Transverse colon (tissue), 4 donors: ENCODE measurements around the gene FAM171A2. TPM values are rescaled to one million over a fixed set of nuclear protein-coding genes. Genes with fewer than 3 reads are reported as not detected.
"Not testable (repeated sequence)": the region's sequence is repeated elsewhere in the genome, so short reads cannot be mapped to it uniquely, and the experiment has no call there.

ENCODE experiments used
- DNase-seq: peaks from one replicate; pipeline ENCODE4 v3.0.0-alpha.2; 2019
- H3K27ac ChIP-seq, 4 donors: fragments of 200-600 bp; sonication (generic); 2 replicates each; pipeline ENCODE4 v1.5.1; 2016 to 2018; ENCODE audit warnings: inconsistent platforms in 4 of 4
- H3K27me3 ChIP-seq: fragments of 200-600 bp; sonication (generic); 2 replicates; pipeline ENCODE4 v1.5.1; 2017; ENCODE audit warnings: inconsistent platforms
- H3K36me3 ChIP-seq, 4 donors: fragments of 200-600 bp; sonication (generic); 2 replicates each; pipeline ENCODE4 v1.5.1; 2017 to 2019; ENCODE audit warnings: inconsistent platforms in 4 of 4
- H3K4me1 ChIP-seq, 4 donors: fragments of 200-600 bp; sonication (generic); 2 replicates each; pipeline ENCODE4 v1.5.1; 2017 to 2020; ENCODE audit warnings: inconsistent platforms in 4 of 4
- H3K4me3 ChIP-seq, 4 donors: fragments of 200-600 bp; sonication (generic); 1 replicate in 1 of 4; 2 replicates in 3 of 4; pipeline versions ENCODE4 v1.5.1 to v1.6.1; 2017 to 2019; ENCODE audit warnings: inconsistent platforms in 4 of 4
- H3K9me3 ChIP-seq, 2 donors: fragments of 200-600 bp; sonication (generic); 2 replicates each; pipeline ENCODE4 v1.5.1; 2017 to 2019; ENCODE audit warnings: inconsistent platforms in 2 of 2
- EP300 ChIP-seq: sonication (generic); formaldehyde crosslinking; IDR thresholded peaks from one replicate; pipeline ENCODE4 v1.6.1; 2017; ENCODE audit warnings: antibody characterized with exemption, low read depth
- POLR2A ChIP-seq: fragments of 450-650 bp; IDR thresholded peaks from one replicate; pipeline ENCODE4 v1.6.1; 2016; ENCODE audit warnings: antibody characterized with exemption, mild to moderate bottlenecking, moderate library complexity
- POLR2AphosphoS5 ChIP-seq, 3 donors: sonication (generic); formaldehyde crosslinking; IDR thresholded peaks; one replicate each; pipeline ENCODE4 v1.6.1; 2016; ENCODE audit warnings: antibody characterized with exemption in 3 of 3
- WGBS, 2 donors: methylation state at CpG; one replicate each; pipeline ENCODE4 v1.1.5; 2018; ENCODE audit warnings: low coverage in 1 of 2; 5-methylcytosine and 5-hydroxymethylcytosine counted together
- in situ Hi-C, 4 donors: fragments of 200-750 bp; cut with MboI; loops; one replicate each; pipeline versions ENCODE4 v1.15.0 to v1.15.1; 2017; ENCODE audit warnings: low sequenced_read_pairs in 3 of 4, low pct_ligation_motif_present in 1 of 4, low pct_unique_long_range_greater_than_20kb in 1 of 4
- intact Hi-C: fragments of 100-400 bp; cut with DNase I; formaldehyde crosslinking; loops from one replicate; pipeline ENCODE4 v1.15.1; 2023; ENCODE audit warnings: low total_unique reads
- total RNA-seq, 4 donors: library from RNA; depleted of rRNA; stranded (reverse); fragments of >200 nt; gene quantifications; one replicate each; pipeline ENCODE4 v1.1.0, GENCODE V29; 2016
- TF ChIP-seq, protein P1 (sequence below), 5 experiments: fragments of 200-600 bp in 3 of 5; fragments of 450-650 bp in 2 of 5; sonication (generic) in 3 of 5; IDR thresholded peaks; 1 replicate in 2 of 5; 2 replicates in 3 of 5; pipeline ENCODE4 v1.5.1; 2016 to 2017; ENCODE audit warnings: antibody characterized with exemption in 5 of 5, inconsistent platforms in 3 of 5, mild to moderate bottlenecking in 2 of 5, moderate library complexity in 1 of 5

The FAM171A2 gene
- total RNA-seq, 4 donors from 2014 or later = 0.14 to 7.9 (median 0.95) TPM; not detected in 1

DNA sequence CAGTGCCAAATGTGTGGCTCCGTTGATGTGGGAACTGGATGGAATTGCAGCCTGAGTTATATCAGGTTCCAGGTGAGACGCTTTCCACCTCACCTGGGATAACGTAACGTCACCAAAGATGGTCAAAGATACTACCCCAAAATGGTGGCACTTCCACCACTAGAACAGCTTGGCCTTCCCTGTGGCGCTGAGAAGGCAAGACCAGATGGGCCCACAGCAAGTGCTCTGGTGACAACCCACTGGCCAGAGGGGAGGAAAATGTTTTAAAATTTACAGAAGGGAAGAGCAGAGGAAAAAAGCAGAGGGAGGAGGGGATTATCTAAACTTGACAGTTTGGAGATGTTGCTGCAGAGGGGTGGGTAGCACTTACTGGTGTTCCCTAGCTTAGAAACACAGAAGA, 33.3 kb upstream of the FAM171A2 start:
- intact Hi-C loops = no loop called here
- H3K4me1 ChIP-seq = no peaks in the 10 kb centered on the region
- DNase-seq = no peak
- TF ChIP-seq EP300 (no peak), POLR2A (no peak), POLR2AphosphoS5 (IDR thresholded peaks at IDR 0.05) (no peak)
- TF ChIP-seq, protein P1, sequence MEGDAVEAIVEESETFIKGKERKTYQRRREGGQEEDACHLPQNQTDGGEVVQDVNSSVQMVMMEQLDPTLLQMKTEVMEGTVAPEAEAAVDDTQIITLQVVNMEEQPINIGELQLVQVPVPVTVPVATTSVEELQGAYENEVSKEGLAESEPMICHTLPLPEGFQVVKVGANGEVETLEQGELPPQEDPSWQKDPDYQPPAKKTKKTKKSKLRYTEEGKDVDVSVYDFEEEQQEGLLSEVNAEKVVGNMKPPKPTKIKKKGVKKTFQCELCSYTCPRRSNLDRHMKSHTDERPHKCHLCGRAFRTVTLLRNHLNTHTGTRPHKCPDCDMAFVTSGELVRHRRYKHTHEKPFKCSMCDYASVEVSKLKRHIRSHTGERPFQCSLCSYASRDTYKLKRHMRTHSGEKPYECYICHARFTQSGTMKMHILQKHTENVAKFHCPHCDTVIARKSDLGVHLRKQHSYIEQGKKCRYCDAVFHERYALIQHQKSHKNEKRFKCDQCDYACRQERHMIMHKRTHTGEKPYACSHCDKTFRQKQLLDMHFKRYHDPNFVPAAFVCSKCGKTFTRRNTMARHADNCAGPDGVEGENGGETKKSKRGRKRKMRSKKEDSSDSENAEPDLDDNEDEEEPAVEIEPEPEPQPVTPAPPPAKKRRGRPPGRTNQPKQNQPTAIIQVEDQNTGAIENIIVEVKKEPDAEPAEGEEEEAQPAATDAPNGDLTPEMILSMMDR (IDR thresholded peaks at IDR 0.05) = no peak
- H3K9me3 ChIP-seq = no peaks in the 10 kb centered on the region
- WGBS, 2 donors = 90 to 92% methylated on average over 3 to 5 of the region's 5 CpGs
- in situ Hi-C loops = loop anchor here in 1 of 4 donors (25.0 kb wide), 1 partner anchor 115 kb away; the partner anchor contains the start of gene GPATCH8
- no peak overlapping the region for H3K4me3 ChIP-seq
- H3K27me3 ChIP-seq = no peaks in the 10 kb centered on the region
- peaks cover 0 to 27% (median 8%) of the 10 kb centered on the region in 4 donors for H3K36me3 ChIP-seq
- no peak overlapping the region for H3K27ac ChIP-seq

DNA sequence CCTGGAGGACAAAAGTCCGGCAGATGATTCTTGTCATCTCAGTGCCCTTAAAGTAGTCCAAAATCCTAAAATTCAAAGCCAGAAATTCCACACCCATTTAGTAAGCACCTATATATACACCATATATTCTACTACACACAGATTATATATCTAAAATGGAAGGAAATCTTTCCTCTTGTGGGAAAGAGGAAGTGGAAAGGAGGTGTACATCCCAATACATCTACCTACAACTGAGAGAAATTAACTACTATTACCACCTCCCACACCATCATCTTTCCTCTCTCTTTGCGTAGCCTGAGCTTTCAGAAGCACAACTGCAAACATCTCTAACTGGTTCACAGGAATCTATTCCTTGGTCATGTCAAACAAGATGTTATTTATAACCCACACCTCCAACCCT, 31.2 kb upstream of the FAM171A2 start:
- no peak for DNase-seq
- Histone ChIP-seq H3K9me3 (no peaks in the 10 kb centered on the region), H3K27ac (no peak overlapping the region), H3K36me3 (peaks cover 0 to 9% (median 0%) of the 10 kb centered on the region in 4 donors), H3K27me3 (no peaks in the 10 kb centered on the region), H3K4me1 (no peaks in the 10 kb centered on the region), H3K4me3 (no peak overlapping the region)
- in situ Hi-C loops (loop anchor here in 1 of 4 donors (25.0 kb wide), 1 partner anchor 117 kb away; the partner anchor contains the start of gene GPATCH8), intact Hi-C loops (no loop called here)
- 83 to 95% methylated on average over 2 of the region's 2 CpGs for WGBS, 2 donors
- TF ChIP-seq POLR2AphosphoS5 (IDR thresholded peaks at IDR 0.05) = no peak
- TF ChIP-seq, protein P1 (IDR thresholded peaks at IDR 0.05) = no peak
- TF ChIP-seq EP300 = no peak
- no peak for TF ChIP-seq POLR2A

DNA sequence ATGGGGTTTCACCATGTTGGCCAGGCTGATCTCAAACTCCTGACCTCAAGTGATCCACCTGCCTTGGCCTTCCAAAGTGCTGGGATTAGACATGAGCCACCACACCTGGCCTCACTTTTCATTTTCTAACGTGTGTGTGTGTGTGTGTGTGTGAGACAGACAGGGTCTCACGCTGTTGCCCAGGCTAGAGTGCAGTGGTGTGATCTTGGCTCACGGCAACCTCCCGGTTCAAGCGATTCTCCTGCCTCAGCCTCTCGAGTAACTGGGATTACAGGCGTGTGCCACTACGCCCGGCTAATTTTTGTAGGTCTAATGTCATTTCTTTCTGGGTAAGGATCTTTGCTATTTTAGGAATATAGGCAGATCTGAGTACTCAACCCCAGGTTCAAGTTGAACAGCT, 30.5 kb upstream of the FAM171A2 start:
- H3K4me3 ChIP-seq, H3K9me3 ChIP-seq, DNase-seq, H3K36me3 ChIP-seq, H3K4me1 ChIP-seq, H3K27me3 ChIP-seq, intact Hi-C loops, H3K27ac ChIP-seq: not testable (repeated sequence)
- WGBS, 2 donors = 94% methylated on average over 9 of the region's 9 CpGs; no CpG with 5 or more reads in 1 of the 2 donors
- in situ Hi-C loops = loop anchor here in 1 of 4 donors (25.0 kb wide), 1 partner anchor 118 kb away; the partner anchor contains the start of gene GPATCH8

DNA sequence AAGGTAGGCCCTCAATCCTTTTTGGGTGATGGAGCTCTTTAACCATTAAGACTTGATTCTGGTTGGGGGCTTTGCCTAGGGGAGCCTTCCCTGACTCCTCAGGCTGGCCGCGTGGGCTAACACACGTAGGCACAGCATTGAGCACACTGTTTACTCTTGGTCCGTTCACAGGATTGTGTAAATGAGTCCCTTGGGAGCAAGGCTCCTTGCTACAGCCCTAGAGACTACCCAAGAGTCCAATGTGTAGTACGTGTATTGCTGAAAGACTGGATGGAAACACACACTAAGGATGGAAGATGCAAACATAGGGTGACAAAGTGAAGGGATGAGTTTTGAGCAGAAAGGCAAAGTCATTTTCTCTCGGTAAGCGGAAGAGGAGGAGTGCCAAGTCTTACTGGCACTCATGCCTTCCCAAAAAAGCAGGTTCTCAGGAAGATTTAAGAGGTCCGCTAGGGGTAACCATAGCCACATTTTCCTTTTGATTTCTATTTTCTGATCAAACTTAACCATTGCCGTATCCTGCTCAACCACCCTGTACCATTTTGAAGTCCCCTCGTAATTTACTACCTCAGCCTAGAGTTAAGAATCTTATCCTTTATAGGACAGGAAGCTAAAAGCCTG, 26.7 kb upstream of the FAM171A2 start:
- H3K4me1 ChIP-seq = peaks cover 3 to 7% (median 7%) of the 10 kb centered on the region in 4 donors
- no peak overlapping the region for H3K27ac ChIP-seq
- intact Hi-C loops = no loop called here

More for the DNA sequence above, 26.7 kb upstream of the FAM171A2 start:
- in situ Hi-C loops = loop anchor here in 1 of 4 donors (25.0 kb wide), 1 partner anchor 122 kb away; the partner anchor contains the start of gene GPATCH8
- no peak overlapping the region for H3K4me3 ChIP-seq
- no peaks in the 10 kb centered on the region for H3K9me3 ChIP-seq
- H3K36me3 ChIP-seq = no peaks in the 10 kb centered on the region
- TF ChIP-seq, protein P1 (IDR thresholded peaks at IDR 0.05) = no peak
- TF ChIP-seq EP300 (no peak), POLR2A (no peak), POLR2AphosphoS5 (IDR thresholded peaks at IDR 0.05) (no peak)
- 75 to 80% methylated on average over 7 to 10 of the region's 10 CpGs for WGBS, 2 donors
- H3K27me3 ChIP-seq = peaks cover 10% of the 10 kb centered on the region
- no peak for DNase-seq
